ENCODE results near the gene LUZP1. TPM values are rescaled to one million over a fixed set of nuclear protein-coding genes. Genes with fewer than 3 reads are reported as not detected.

Gene LUZP1
- total RNA-seq, 1 experiment from 2014 or later = 40.2 TPM

DNA sequence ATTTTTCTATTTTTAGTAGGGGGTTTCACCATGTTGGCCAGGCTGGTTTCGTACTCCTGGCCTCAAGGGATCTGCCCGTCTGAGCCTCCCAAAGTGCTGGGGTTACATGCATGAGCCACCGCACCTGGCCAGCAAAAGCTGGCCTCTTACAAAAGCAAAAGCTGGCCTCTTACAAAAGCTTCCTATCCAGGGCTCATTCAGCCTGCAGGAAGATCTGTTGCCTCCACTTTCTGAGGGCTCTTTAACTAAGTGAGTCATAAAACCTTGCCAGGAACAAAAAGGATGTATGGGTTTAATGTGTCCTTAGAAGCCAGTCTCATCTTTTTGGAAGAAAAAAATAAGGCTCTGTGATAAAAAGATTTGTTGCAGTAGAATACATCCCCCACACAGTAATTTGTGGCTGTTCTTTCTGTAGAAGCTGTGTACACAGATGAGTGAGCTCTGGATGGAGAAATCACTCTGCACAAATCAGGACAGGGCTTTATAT is 33.6 kb upstream of the LUZP1 start:
- Histone ChIP-seq H3K4me3 (ENCODE audit: low read depth in 2 of 2, low read length in 2 of 2) (no peak overlapping the region), H3K9me3 (ENCODE audit: control insufficient read depth, insufficient read depth, low read depth, low read length) (no peaks in the 10 kb centered on the region), H3K27me3 (ENCODE audit: control insufficient read depth, insufficient read depth, low read length) (no peaks in the 10 kb centered on the region), H3K4me1 (ENCODE audit: control insufficient read depth, insufficient read depth, low read length) (peaks cover 10% of the 10 kb centered on the region), H3K36me3 (ENCODE audit: control insufficient read depth, insufficient read depth, low read length) (no peaks in the 10 kb centered on the region), H3K27ac (ENCODE audit: low read length) (no peak overlapping the region)
- BruUV-seq (replicated peaks) = no TSS peak
- POLR2A ChIA-PET = no interaction called here
- ATAC-seq = no peak
- intact Hi-C loops (cut with micrococcal nuclease; ENCODE audit: unreplicated experiment) = no loop called here
- in situ Hi-C loops (cut with HindIII; ENCODE audit: low pct_unique_long_range_greater_than_20kb, low sequenced_read_pairs) = no loop called here
- CTCF ChIA-PET = interaction anchor here (0.6 to 0.7 kb wide), 2 partner anchors 21 to 27 kb away, joined by 4 to 5 read pairs; no protein-coding TSS in a partner anchor
- no peak for DNase-seq (ENCODE audit: low read depth, low spot score)
- TF ChIP-seq, protein P1, sequence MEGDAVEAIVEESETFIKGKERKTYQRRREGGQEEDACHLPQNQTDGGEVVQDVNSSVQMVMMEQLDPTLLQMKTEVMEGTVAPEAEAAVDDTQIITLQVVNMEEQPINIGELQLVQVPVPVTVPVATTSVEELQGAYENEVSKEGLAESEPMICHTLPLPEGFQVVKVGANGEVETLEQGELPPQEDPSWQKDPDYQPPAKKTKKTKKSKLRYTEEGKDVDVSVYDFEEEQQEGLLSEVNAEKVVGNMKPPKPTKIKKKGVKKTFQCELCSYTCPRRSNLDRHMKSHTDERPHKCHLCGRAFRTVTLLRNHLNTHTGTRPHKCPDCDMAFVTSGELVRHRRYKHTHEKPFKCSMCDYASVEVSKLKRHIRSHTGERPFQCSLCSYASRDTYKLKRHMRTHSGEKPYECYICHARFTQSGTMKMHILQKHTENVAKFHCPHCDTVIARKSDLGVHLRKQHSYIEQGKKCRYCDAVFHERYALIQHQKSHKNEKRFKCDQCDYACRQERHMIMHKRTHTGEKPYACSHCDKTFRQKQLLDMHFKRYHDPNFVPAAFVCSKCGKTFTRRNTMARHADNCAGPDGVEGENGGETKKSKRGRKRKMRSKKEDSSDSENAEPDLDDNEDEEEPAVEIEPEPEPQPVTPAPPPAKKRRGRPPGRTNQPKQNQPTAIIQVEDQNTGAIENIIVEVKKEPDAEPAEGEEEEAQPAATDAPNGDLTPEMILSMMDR (IDR thresholded peaks at IDR 0.05) = no peak
- TF ChIP-seq SIN3A (IDR thresholded peaks at IDR 0.05; ENCODE audit: borderline replicate concordance, insufficient read depth, low read depth, low read length) (no peak), POLR2AphosphoS5 (IDR thresholded peaks at IDR 0.05; ENCODE audit: low read depth, low read length) (no peak)
- TF ChIP-seq, protein P2, sequence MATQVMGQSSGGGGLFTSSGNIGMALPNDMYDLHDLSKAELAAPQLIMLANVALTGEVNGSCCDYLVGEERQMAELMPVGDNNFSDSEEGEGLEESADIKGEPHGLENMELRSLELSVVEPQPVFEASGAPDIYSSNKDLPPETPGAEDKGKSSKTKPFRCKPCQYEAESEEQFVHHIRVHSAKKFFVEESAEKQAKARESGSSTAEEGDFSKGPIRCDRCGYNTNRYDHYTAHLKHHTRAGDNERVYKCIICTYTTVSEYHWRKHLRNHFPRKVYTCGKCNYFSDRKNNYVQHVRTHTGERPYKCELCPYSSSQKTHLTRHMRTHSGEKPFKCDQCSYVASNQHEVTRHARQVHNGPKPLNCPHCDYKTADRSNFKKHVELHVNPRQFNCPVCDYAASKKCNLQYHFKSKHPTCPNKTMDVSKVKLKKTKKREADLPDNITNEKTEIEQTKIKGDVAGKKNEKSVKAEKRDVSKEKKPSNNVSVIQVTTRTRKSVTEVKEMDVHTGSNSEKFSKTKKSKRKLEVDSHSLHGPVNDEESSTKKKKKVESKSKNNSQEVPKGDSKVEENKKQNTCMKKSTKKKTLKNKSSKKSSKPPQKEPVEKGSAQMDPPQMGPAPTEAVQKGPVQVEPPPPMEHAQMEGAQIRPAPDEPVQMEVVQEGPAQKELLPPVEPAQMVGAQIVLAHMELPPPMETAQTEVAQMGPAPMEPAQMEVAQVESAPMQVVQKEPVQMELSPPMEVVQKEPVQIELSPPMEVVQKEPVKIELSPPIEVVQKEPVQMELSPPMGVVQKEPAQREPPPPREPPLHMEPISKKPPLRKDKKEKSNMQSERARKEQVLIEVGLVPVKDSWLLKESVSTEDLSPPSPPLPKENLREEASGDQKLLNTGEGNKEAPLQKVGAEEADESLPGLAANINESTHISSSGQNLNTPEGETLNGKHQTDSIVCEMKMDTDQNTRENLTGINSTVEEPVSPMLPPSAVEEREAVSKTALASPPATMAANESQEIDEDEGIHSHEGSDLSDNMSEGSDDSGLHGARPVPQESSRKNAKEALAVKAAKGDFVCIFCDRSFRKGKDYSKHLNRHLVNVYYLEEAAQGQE (IDR thresholded peaks at IDR 0.05; ENCODE audit: insufficient read depth in 1 of 2, low read depth in 2 of 2, low read length in 1 of 2) = no peak

DNA sequence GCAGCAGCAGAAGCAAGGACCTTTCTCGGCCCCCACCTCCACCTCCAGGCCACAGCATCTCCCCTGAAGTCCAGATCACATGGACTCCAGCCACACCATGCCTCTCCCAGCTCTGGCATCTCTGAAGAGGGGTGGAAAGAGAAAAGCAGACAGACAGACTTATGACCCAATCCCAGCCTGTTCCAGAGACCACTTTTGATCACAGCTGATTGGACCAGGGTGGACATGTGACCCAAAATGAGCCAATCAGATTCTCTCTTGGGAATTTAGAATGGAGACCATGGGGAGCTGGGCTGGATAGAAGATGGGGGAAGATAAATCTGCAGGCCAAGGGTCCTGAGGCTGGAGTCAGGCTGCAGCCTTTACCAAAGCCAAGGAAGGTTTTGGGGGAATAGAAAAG is 32.2 kb upstream of the LUZP1 start:
- no peak overlapping the region for H3K27ac ChIP-seq (ENCODE audit: low read length)
- peaks cover 24% of the 10 kb centered on the region for H3K4me1 ChIP-seq (ENCODE audit: control insufficient read depth, insufficient read depth, low read length)
- ChIA-PET POLR2A (interaction anchor here (0.6 kb wide), 1 partner anchor 73 kb away, joined by 3 read pairs; no protein-coding TSS in a partner anchor), CTCF (interaction anchor here (0.7 kb wide), 1 partner anchor 223 kb away, joined by 3 read pairs; no protein-coding TSS in a partner anchor)
- H3K4me3 ChIP-seq (ENCODE audit: low read depth in 2 of 2, low read length in 2 of 2) = no peak overlapping the region
- no peak for ATAC-seq
- DNase-seq (ENCODE audit: low read depth, low spot score) = no peak
- in situ Hi-C loops (cut with HindIII; ENCODE audit: low pct_unique_long_range_greater_than_20kb, low sequenced_read_pairs) (no loop called here), intact Hi-C loops (cut with micrococcal nuclease; ENCODE audit: unreplicated experiment) (no loop called here)
- H3K27me3 ChIP-seq (ENCODE audit: control insufficient read depth, insufficient read depth, low read length) = no peaks in the 10 kb centered on the region
- TF ChIP-seq, protein P2 (IDR thresholded peaks at IDR 0.05; ENCODE audit: insufficient read depth in 1 of 2, low read depth in 2 of 2, low read length in 1 of 2) = no peak
- TF ChIP-seq, protein P1 (IDR thresholded peaks at IDR 0.05) = no peak
- TF ChIP-seq TCF7L2 (IDR thresholded peaks at IDR 0.05; ENCODE audit: low read depth, low read length) (no peak), POLR2AphosphoS5 (IDR thresholded peaks at IDR 0.05; ENCODE audit: low read depth, low read length) (no peak), SIN3A (IDR thresholded peaks at IDR 0.05; ENCODE audit: borderline replicate concordance, insufficient read depth, low read depth, low read length) (no peak)
- H3K36me3 ChIP-seq (ENCODE audit: control insufficient read depth, insufficient read depth, low read length) = no peaks in the 10 kb centered on the region
- no peaks in the 10 kb centered on the region for H3K9me3 ChIP-seq (ENCODE audit: control insufficient read depth, insufficient read depth, low read depth, low read length)
- no TSS peak for BruUV-seq (replicated peaks)

Data from Panc1 (cell line).